Stomach (tissue), 4 donors: ENCODE results near the gene SAMD3.

Source experiments
- CTCF ChIP-seq, 7 experiments: fragments of 450-650 bp in 4 of 7; fragments of 200-600 bp in 3 of 7; sonication (generic) in 3 of 7; IDR thresholded peaks; one replicate each; pipeline ENCODE4 v1.5.1; 2016 to 2019; ENCODE audit warnings: antibody characterized with exemption in 7 of 7, control low read depth in 2 of 7, mild to moderate bottlenecking in 1 of 7
- EP300 ChIP-seq: sonication (generic); formaldehyde crosslinking; IDR thresholded peaks from one replicate; pipeline ENCODE4 v1.6.1; 2017; ENCODE audit warnings: antibody characterized with exemption
- POLR2AphosphoS5 ChIP-seq, 3 donors: sonication (generic); formaldehyde crosslinking; IDR thresholded peaks; one replicate each; pipeline ENCODE4 v1.6.1; 2016; ENCODE audit warnings: antibody characterized with exemption in 3 of 3

GRCh38 chr6:130111031-130111430 lies 111.7 kb downstream of the SAMD3 start:
- no peak for TF ChIP-seq CTCF (IDR thresholded peaks at IDR 0.05)
- no peak for TF ChIP-seq POLR2AphosphoS5 (IDR thresholded peaks at IDR 0.05)
- no peak for TF ChIP-seq EP300
